Natural killer cell treated with Interleukin-12 subunit alpha and Interleukin-12 subunit beta and Interleukin-15 and Interleukin-18, amount 100 ng/mL, for 72 hours (primary cell): ENCODE measurements around the gene GPC6. TPM values are rescaled to one million over a fixed set of nuclear protein-coding genes. Genes with fewer than 3 reads are reported as not detected.

Source experiments
- ATAC-seq, 2 donors: fragments of 150-1000 bp; cut with Tn5 transposase in 1 of 2; sonication (Bioruptor Pico), chemical (Tn5 transposase) in 1 of 2; 2 replicates each; pipeline ENCODE4 v1.10.0; 2021
- DNase-seq: peaks from one replicate; pipeline ENCODE4 v3.0.0; 2022; ENCODE audit warnings: low spot score
- H3K27ac Mint-ChIP-seq, 2 donors: 1 replicate in 1 of 2; 2 replicates in 1 of 2; pipeline ENCODE4 v1.8.0; 2022; ENCODE audit warnings: mixed read lengths in 2 of 2, mild to moderate bottlenecking in 1 of 2, moderate library complexity in 1 of 2
- H3K27me3 Mint-ChIP-seq, 2 donors: 1 replicate in 1 of 2; 2 replicates in 1 of 2; pipeline ENCODE4 v1.8.0; 2022; ENCODE audit warnings: mixed read lengths in 2 of 2
- H3K36me3 Mint-ChIP-seq: one replicate; pipeline ENCODE4 v1.8.0; 2022; ENCODE audit warnings: mixed read lengths
- H3K4me1 Mint-ChIP-seq, 2 donors: 1 replicate in 1 of 2; 2 replicates in 1 of 2; pipeline ENCODE4 v1.8.0; 2022; ENCODE audit warnings: low read depth in 2 of 2, mixed read lengths in 2 of 2, mild to moderate bottlenecking in 1 of 2
- H3K4me3 Mint-ChIP-seq: one replicate; pipeline ENCODE4 v1.8.0; 2022; ENCODE audit warnings: mixed read lengths
- H3K9me3 Mint-ChIP-seq: 2 replicates; pipeline ENCODE4 v1.8.0; 2022; ENCODE audit warnings: mixed read lengths
- total RNA-seq, 2 donors: library from RNA; stranded (reverse); gene quantifications; one replicate each; pipeline ENCODE4 v1.2.3, GENCODE V29; 2022

GPC6 gene
- total RNA-seq, 2 donors from 2014 or later = not detected

DNA sequence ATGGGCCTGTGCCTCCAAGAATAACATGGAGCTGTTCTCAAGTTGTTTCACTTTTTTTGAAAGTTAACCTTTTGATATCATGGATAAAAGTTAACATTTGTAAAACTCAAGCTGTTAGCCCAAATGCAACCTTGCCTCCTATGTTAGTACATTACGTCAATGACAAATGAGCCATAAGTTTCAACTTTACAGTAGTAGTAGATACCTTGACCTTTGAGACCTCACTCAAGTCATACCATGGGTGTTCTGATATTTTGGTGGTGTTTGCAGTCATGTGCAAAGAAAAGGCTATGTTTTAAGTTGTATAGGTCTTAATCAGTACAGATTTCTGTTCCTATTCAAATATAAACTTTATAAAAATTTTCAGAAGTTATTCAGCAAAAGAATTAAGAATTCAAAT, 539.2 kb downstream of the GPC6 start:
- H3K27me3 Mint-ChIP-seq = no peaks in the 10 kb centered on the region
- H3K36me3 Mint-ChIP-seq = no peaks in the 10 kb centered on the region
- DNase-seq (no peak), ATAC-seq (no peak)
- no peak overlapping the region for H3K27ac Mint-ChIP-seq
- H3K4me1 Mint-ChIP-seq = no peaks in the 10 kb centered on the region
- peaks cover 15% of the 10 kb centered on the region for H3K9me3 Mint-ChIP-seq
- no peak overlapping the region for H3K4me3 Mint-ChIP-seq

DNA sequence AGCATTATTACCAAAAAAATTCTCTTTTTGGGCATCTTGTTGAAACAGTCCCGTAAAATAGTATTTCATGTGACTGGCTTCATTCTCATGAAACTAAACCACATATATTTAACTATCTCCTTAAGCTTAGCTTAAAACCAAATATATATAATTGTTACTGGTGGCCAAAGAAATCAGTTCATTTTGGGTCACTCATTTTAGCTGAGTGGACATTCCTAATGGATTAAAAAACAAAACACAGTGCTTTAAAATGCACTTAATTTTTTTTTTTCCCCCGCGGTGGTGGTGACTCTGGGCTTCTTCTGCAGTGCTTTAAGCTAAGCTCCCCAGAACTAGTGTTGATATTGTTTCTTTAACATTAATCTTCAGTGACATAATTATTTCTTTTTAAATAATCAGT, 540.1 kb downstream of the GPC6 start:
- no peak overlapping the region for H3K4me3 Mint-ChIP-seq
- no peaks in the 10 kb centered on the region for H3K36me3 Mint-ChIP-seq
- no peaks in the 10 kb centered on the region for H3K4me1 Mint-ChIP-seq
- ATAC-seq (no peak), DNase-seq (no peak)
- H3K27ac Mint-ChIP-seq = no peak overlapping the region
- no peaks in the 10 kb centered on the region for H3K27me3 Mint-ChIP-seq
- H3K9me3 Mint-ChIP-seq = peaks cover 15% of the 10 kb centered on the region

DNA sequence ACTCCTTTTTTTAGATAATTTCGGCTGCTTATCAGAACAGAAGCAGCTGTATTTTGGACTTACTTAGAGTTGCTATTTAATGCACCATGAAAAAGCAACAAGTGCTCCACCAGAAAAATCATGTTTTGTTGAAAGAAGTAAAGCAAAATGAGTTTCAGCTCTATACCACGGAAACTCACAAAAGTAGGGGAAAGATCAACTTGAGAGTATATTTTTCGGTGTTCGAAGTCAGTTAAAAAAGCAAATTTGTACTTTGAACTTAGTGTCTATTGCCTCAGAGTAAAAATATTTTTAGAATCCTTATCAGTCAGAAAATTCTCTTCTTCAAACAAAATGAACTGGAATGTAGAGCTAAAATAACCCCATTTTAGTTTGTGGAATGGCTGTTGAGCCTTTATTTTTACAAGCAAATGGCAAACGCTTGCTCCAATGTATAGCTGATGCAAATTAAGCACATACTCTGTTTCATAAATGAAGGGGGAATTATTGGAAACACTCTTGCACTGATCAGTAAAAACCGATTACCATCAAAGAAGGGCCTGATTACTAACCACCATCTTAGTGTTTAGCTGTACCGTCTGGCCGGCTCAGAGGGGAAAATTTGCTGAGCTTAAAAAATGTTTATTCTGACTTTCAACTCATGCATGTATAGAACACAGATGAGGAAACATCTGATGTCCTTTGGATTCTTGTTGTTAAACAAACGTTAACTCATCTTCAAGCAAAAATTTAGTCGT, 540.7 kb downstream of the GPC6 start:
- ATAC-seq (no peak), DNase-seq (no peak)
- H3K27ac Mint-ChIP-seq = no peak overlapping the region
- no peaks in the 10 kb centered on the region for H3K4me1 Mint-ChIP-seq
- H3K27me3 Mint-ChIP-seq = no peaks in the 10 kb centered on the region
- H3K4me3 Mint-ChIP-seq = no peak overlapping the region
- H3K36me3 Mint-ChIP-seq = no peaks in the 10 kb centered on the region
- peaks cover 13% of the 10 kb centered on the region for H3K9me3 Mint-ChIP-seq

DNA sequence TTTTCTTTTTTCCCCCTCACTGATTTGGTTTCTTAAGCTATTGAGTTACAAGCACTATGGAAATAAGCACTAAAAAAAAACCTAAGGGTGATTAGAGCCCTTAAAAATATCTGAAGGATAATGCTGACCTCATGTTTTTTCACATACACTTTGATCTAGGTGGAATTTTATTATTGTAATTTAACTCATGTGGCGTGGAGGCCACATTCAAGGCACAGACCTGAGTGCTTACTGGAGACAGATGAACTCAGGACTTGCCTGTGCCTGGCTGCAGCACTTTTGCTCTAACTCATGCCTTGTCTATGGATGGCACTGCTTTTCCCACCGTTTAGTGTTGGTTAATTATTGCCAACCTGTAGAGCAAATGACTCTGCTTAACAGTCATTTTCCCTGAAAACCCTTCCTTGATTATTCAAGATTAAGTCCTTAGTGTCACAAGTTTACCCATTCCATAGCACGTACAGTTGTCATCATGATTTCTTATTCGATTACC, 541.4 kb downstream of the GPC6 start:
- Mint-ChIP-seq H3K9me3 (peaks cover 13% of the 10 kb centered on the region), H3K4me3 (no peak overlapping the region)

DNA sequence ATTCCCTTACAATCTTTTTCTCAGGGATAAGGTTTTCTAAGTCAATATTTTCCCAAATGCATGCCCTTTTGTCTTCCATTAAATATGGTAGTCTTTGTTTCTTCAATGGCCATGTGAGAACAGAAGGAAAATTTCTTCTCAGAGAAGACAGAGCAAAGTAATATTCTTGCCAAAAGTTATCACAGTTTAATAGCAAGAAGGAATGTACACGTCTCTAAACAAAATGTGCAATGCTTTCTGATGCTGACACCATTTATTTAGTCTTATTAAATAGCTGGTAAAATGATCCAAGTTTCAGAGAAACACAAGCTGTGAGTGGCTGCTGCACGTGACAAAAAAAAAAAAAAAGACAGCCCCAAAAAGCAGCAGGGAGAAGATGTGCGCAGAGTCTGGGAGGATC, 542.5 kb downstream of the GPC6 start:
- Mint-ChIP-seq H3K27me3 (no peaks in the 10 kb centered on the region), H3K4me3 (no peak overlapping the region), H3K9me3 (peaks cover 10% of the 10 kb centered on the region), H3K27ac (no peak overlapping the region), H3K4me1 (no peaks in the 10 kb centered on the region), H3K36me3 (no peaks in the 10 kb centered on the region)
- no peak for ATAC-seq
- DNase-seq = no peak

More for the DNA sequence above, 541.4 kb downstream of the GPC6 start:
- H3K27me3 Mint-ChIP-seq = no peaks in the 10 kb centered on the region
- H3K27ac Mint-ChIP-seq = no peak overlapping the region
- no peak for DNase-seq
- no peaks in the 10 kb centered on the region for H3K4me1 Mint-ChIP-seq
- no peaks in the 10 kb centered on the region for H3K36me3 Mint-ChIP-seq
- ATAC-seq = no peak

DNA sequence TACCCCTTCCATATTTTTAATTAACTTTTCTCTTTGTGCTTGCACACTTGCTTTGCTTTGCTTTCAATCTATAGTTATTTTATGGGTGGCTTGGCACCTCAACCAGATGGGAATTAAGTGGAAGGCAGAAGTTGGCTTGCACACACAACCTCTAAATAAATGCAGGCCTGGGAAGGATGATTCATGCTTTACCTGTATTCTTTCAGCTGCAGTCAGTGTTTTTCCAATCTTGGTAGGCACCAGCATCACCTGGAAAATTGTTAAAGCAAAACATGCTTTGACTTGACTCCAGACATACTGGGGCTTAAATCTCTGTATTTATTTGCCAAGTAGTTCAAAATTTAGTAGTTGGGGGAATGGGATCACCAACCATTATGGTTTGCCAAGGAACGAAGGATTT, 543.0 kb downstream of the GPC6 start:
- H3K4me3 Mint-ChIP-seq = no peak overlapping the region
- no peak for ATAC-seq
- H3K36me3 Mint-ChIP-seq = no peaks in the 10 kb centered on the region
- no peaks in the 10 kb centered on the region for H3K4me1 Mint-ChIP-seq
- no peak for DNase-seq
- no peak overlapping the region for H3K27ac Mint-ChIP-seq
- peaks cover 7% of the 10 kb centered on the region for H3K9me3 Mint-ChIP-seq
- no peaks in the 10 kb centered on the region for H3K27me3 Mint-ChIP-seq

DNA sequence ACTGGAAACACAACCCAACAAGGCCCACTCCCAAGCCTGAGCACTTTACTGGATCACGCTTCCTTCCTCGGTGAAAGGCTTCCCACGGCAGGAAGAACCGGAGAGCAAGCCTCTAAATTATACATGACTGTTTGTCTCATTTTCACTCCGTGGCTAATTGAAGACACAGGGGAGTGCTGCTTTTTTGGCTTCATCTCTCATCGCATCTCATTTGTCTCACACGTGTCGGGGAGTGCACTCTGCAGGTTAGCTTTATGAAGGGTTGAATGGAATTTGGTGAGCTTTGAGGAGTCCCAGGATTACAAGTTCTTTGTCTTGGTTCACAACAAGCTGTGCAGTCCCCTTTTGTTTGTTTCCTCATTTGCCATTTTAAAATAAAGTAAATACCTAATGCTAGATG, 544.6 kb downstream of the GPC6 start:
- no peaks in the 10 kb centered on the region for H3K36me3 Mint-ChIP-seq
- H3K9me3 Mint-ChIP-seq = peaks cover 6% of the 10 kb centered on the region
- H3K4me3 Mint-ChIP-seq = no peak overlapping the region
- no peaks in the 10 kb centered on the region for H3K4me1 Mint-ChIP-seq
- DNase-seq = no peak
- no peak overlapping the region for H3K27ac Mint-ChIP-seq
- no peaks in the 10 kb centered on the region for H3K27me3 Mint-ChIP-seq
- no peak for ATAC-seq

DNA sequence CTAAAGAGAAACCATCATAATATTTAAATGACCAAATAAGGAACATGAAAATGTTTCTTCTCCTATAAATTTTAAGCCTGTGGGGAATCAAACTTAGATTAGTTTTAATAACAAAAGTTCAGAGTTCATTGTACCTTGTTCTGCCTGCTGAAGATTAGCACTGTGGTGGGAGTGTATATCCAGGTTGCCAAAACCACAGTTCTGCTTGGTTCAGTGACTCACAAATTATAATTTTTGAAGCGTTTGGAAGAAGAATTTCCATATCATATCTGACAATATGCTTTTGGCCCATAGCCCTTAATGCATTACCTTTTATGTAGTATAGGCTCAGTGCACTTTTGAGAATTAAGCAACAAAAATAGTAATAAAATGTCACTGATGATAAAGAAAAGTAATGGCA, 545.2 kb downstream of the GPC6 start:
- Mint-ChIP-seq H3K4me1 (no peaks in the 10 kb centered on the region), H3K4me3 (no peak overlapping the region), H3K27ac (no peak overlapping the region), H3K36me3 (no peaks in the 10 kb centered on the region), H3K9me3 (peaks cover 6% of the 10 kb centered on the region), H3K27me3 (no peaks in the 10 kb centered on the region)
- ATAC-seq (no peak), DNase-seq (no peak)

DNA sequence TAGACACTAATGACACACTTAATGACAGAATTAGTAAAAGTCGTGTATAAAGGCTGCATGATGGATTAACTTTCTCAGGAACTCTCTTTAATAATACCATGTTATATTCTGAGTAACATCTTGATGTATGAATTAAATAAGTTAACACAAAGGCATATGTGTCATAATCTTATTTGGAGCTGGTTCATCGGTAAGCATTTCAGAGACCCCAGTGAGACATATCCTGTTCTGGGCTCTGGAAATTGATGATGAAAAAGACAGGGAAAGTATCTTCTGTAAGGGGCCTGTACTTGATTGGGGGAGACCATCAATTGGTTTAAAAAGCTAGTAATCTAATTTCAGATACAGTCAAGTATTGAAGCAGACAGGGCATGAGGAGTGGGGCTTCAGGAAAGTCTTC, 547.9 kb downstream of the GPC6 start:
- DNase-seq (no peak), ATAC-seq (no peak)
- no peak overlapping the region for H3K4me3 Mint-ChIP-seq
- no peak overlapping the region for H3K27ac Mint-ChIP-seq
- no peaks in the 10 kb centered on the region for H3K4me1 Mint-ChIP-seq
- H3K27me3 Mint-ChIP-seq = no peaks in the 10 kb centered on the region
- peaks cover 8% of the 10 kb centered on the region for H3K9me3 Mint-ChIP-seq
- H3K36me3 Mint-ChIP-seq = no peaks in the 10 kb centered on the region

DNA sequence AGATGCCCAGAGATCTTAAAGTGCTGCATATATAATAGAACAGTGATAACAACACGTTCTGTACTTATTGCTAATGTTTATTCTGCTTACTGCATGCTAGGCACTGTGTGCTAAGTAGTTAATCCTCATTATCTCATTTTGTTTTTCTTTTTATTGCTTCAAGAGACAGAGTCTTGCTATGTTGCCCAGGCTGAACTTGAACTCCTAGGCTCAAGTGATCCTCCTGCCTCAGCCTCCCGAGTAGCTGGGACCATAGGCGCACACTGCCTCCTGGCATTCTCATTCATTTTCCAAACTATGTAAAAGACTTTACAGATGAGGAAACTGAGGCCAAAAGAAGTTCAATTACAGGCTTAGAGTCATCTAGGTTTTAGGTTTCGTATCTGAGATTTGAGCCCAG, 548.4 kb downstream of the GPC6 start:
- Mint-ChIP-seq H3K27ac (no peak overlapping the region), H3K4me1 (no peaks in the 10 kb centered on the region), H3K9me3 (peaks cover 7% of the 10 kb centered on the region), H3K36me3 (no peaks in the 10 kb centered on the region), H3K27me3 (no peaks in the 10 kb centered on the region), H3K4me3 (no peak overlapping the region)
- no peak for DNase-seq
- no peak for ATAC-seq

DNA sequence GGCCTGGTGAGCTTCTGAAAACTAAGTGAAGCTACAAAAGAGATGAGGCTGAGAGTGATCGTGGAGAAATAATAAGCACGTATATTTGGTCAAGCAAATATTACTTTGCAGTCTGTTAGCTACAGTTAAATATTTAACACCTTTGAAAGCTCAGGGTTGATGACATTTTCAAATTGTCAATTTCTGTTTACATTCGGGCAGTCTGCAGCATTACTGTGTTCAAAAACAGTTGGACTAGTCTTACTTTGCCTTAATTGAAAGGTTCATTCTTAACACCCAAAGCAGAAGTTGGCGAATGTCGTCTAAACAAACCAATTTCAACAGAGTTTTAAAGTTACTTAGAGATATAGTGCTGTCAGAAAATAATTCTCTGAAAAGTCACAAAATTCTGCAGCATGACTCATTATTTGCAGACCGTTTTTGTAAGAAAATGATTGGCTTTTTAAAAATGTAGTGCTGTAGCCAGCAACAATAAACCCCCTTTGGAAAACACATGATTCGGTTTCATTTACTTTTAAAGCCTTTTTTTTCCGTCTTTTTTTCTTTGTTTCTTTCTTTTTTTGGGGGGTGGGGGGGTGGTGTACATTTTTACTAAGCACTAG, 549.0 kb downstream of the GPC6 start:
- Mint-ChIP-seq H3K27ac (no peak overlapping the region), H3K4me1 (no peaks in the 10 kb centered on the region), H3K9me3 (peaks cover 7% of the 10 kb centered on the region), H3K4me3 (no peak overlapping the region), H3K27me3 (no peaks in the 10 kb centered on the region), H3K36me3 (no peaks in the 10 kb centered on the region)
- ATAC-seq (no peak), DNase-seq (no peak)

DNA sequence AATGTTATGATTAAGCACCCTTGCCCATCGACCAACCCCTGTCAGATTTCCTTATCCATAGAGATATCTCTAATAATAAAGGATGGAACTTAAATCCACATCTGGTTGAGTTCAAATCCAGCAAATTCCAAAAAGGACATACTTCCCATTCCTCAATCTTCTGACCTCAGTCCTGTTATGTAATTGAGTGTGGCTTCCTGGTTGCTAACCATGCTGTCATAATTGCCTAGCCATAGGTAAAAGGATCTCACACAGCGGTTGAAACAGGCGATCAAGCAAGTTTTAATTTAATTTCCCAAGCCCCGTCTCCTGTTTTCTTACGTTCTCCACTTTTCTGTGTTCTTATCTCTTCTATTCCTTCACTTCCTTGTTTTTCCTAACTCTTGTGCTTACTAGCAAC, 550.3 kb downstream of the GPC6 start:
- no peaks in the 10 kb centered on the region for H3K27me3 Mint-ChIP-seq
- no peak overlapping the region for H3K4me3 Mint-ChIP-seq
- ATAC-seq = no peak
- H3K36me3 Mint-ChIP-seq = no peaks in the 10 kb centered on the region
- peaks cover 7% of the 10 kb centered on the region for H3K9me3 Mint-ChIP-seq
- H3K4me1 Mint-ChIP-seq = no peaks in the 10 kb centered on the region
- no peak for DNase-seq
- no peak overlapping the region for H3K27ac Mint-ChIP-seq

DNA sequence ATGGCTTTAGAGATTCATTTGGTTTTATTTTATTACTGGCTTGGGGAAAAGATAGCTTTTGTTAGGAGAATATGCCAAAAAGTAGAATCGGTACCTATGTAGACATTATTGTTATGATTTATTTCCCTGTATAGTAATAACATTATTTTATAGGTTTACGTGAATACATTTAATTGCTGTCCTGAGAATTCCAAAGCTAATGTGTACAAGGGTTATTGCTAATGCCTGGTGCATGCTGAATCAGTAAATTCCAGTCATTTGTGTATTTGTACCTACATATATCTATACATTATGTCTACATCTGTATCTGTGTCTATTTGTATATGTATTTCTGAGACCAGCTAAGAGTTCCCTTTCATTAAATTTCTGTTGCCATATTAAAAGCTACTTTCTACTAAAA, 550.9 kb downstream of the GPC6 start:
- H3K9me3 Mint-ChIP-seq = peaks cover 4% of the 10 kb centered on the region
- ATAC-seq (no peak), DNase-seq (no peak)
- no peaks in the 10 kb centered on the region for H3K4me1 Mint-ChIP-seq
- H3K36me3 Mint-ChIP-seq = no peaks in the 10 kb centered on the region
- H3K4me3 Mint-ChIP-seq = no peak overlapping the region
- no peaks in the 10 kb centered on the region for H3K27me3 Mint-ChIP-seq
- no peak overlapping the region for H3K27ac Mint-ChIP-seq

DNA sequence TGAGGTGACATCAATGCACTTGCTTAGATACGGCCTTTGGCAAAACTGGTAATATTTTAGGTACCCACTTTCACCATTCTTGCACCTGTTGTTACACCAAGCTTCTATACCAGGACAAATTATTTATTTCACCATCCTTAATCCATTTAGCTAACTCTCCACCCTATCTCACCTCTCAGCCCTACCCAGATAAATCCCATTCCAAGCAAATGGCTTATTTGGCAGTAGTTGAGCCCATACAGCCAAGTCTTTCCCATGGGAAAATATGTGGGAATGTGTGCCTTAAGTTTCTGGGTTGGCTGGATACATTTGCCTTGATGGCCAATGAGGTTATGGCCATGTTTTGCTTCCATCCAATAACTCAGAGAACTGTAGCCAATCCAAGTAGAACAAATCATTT, 551.9 kb downstream of the GPC6 start:
- Mint-ChIP-seq H3K4me1 (no peaks in the 10 kb centered on the region), H3K27me3 (no peaks in the 10 kb centered on the region), H3K36me3 (no peaks in the 10 kb centered on the region), H3K9me3 (peaks cover 7% of the 10 kb centered on the region), H3K4me3 (no peak overlapping the region), H3K27ac (no peak overlapping the region)
- DNase-seq = no peak
- no peak for ATAC-seq

DNA sequence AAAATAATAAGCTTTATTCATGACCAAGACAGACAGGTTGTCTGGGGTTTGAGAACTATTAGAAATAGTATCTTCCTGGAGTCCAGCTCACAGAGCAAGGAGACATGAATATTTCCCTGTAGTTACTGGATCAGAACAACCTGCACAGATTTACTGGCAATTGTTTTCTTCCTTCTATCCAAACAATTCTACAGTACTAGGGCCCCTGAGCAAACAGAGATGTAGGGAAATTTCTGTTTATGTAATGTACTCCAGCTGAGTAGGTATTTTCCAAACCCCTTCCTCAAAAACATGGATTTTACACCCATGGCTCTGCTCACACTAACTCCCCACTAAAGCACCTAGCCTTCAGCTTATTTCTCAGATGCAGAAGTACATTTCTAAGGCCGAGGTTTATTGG, 557.6 kb downstream of the GPC6 start:
- H3K27me3 Mint-ChIP-seq = no peaks in the 10 kb centered on the region
- DNase-seq (no peak), ATAC-seq (no peak)
- H3K27ac Mint-ChIP-seq = no peak overlapping the region
- H3K36me3 Mint-ChIP-seq = no peaks in the 10 kb centered on the region
- H3K4me3 Mint-ChIP-seq = no peak overlapping the region
- peaks cover 8% of the 10 kb centered on the region for H3K9me3 Mint-ChIP-seq
- H3K4me1 Mint-ChIP-seq = no peaks in the 10 kb centered on the region
